ENCODE results near the gene MIER2. TPM values are rescaled to one million over a fixed set of nuclear protein-coding genes. Genes with fewer than 3 reads are reported as not detected.
"Not testable (repeated sequence)": the region's sequence is repeated elsewhere in the genome, so short reads cannot be mapped to it uniquely, and the experiment has no call there.

The MIER2 gene
- total RNA-seq, 1 donor from 2014 or later: 20.0 TPM

GRCh38 chr19:275958-276646 lies 68.5 kb downstream of the MIER2 start:
- no peak for ATAC-seq
- intact Hi-C loops (cut with micrococcal nuclease): no loop called here
- DNase-seq: no peak

- DNase-seq (no peak), ATAC-seq (no peak)
- intact Hi-C loops (cut with micrococcal nuclease): no loop called here
Measured at GRCh38 chr19:275000-275399, 69.6 kb downstream of the MIER2 start.

GRCh38 chr19:273393-273792 lies 71.2 kb downstream of the MIER2 start:
- ATAC-seq: no peak
- intact Hi-C loops (cut with micrococcal nuclease): no loop called here
- no peak for DNase-seq

- ATAC-seq: no peak
- intact Hi-C loops (cut with micrococcal nuclease): no loop called here
- DNase-seq: no peak
Measured at GRCh38 chr19:271856-272255, 72.7 kb downstream of the MIER2 start.

- DNase-seq; intact Hi-C loops (cut with micrococcal nuclease); ATAC-seq: not testable (repeated sequence)
Measured at GRCh38 chr19:270766-271318, 73.8 kb downstream of the MIER2 start.

- DNase-seq: no peak
- no peak for ATAC-seq
- intact Hi-C loops (cut with micrococcal nuclease): no loop called here
Measured at GRCh38 chr19:269241-269640, 75.4 kb downstream of the MIER2 start.

- intact Hi-C loops (cut with micrococcal nuclease): no loop called here
- DNase-seq (no peak), ATAC-seq (no peak)
Measured at GRCh38 chr19:262125-262524, 82.5 kb downstream of the MIER2 start.

- ATAC-seq; intact Hi-C loops (cut with micrococcal nuclease); DNase-seq: not testable (repeated sequence)
Measured at GRCh38 chr19:256804-257203, 87.8 kb downstream of the MIER2 start.

Other genes with a start within 250 kb of the MIER2 start
- gene OR4F17, start 237.7 kb downstream of the MIER2 start, total RNA-seq: not detected
- 0.27 TPM for gene PLPP2, start 53.4 kb downstream of the MIER2 start, total RNA-seq
- 1.3 TPM for gene C2CD4C, start 64.4 kb upstream of the MIER2 start, total RNA-seq
- gene SHC2, start 116.2 kb upstream of the MIER2 start, total RNA-seq: 11.0 TPM
- 0.37 TPM for gene MADCAM1, start 151.7 kb upstream of the MIER2 start, total RNA-seq
- gene TPGS1, start 162.7 kb upstream of the MIER2 start, total RNA-seq: 10.5 TPM
- 110 TPM for gene CDC34, start 187.0 kb upstream of the MIER2 start, total RNA-seq
- 0.37 TPM for gene GZMM, start 199.3 kb upstream of the MIER2 start, total RNA-seq
- gene BSG, start 227.8 kb upstream of the MIER2 start, total RNA-seq: 1,923 TPM
- 14.3 TPM for gene HCN2, start 245.1 kb upstream of the MIER2 start, total RNA-seq

Measured in left ventricle myocardium superior (tissue), 1 donor.